Measurements from ENCODE around the gene PYY. TPM values are rescaled to one million over a fixed set of nuclear protein-coding genes. Genes with fewer than 3 reads are reported as not detected.

PYY gene
- 0.40 TPM in 1 of 2 replicates, not detected in the other for total RNA-seq (ENCODE audit: low replicate concordance)

DNA sequence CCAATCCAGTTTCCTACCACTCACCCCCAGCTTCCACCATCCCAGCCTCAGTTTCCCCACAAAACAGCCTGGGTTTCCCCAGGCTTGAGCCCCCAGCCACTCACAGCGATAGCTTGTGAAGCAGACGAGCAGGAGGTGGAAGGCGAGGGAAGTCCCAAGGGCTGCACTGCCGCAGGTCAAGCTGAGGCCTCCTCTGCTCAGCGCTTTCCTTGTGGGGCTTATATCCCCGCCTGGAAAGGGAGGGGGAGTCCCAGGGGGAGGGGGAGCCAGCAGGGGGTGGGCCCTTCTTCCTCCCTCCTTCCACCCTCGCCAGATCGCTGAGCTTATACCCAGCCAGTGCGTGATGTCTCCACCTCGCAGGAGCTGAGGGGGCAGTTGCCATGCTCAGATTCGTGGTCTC, at the start of gene PYY:
Gene PYY (minus strand): TSS at position 195 of the 400 bp plus-strand sequence. CDS start 457 bp downstream, outside the sequence.
- Mint-ChIP-seq H3K4me1 (peaks cover 10% of the 10 kb centered on the region), H3K27me3 (ENCODE audit: insufficient read depth, low read depth) (peaks cover 58% of the 10 kb centered on the region), H3K36me3 (no peaks in the 10 kb centered on the region), H3K9me3 (no peaks in the 10 kb centered on the region), H3K27ac (no peak within 1 kb of the TSS), H3K4me3 (peak within 1 kb of the TSS; percentile 79)
- peak; percentile 38 for DNase-seq (ENCODE audit: low spot score)
- no peaks in the 10 kb centered on the region for H4K20me1 ChIP-seq (ENCODE audit: low read depth)
- H3K4me1 ChIP-seq: no peaks in the 10 kb centered on the region
- H3K27ac ChIP-seq: no peak within 1 kb of the TSS
- peak within 1 kb of the TSS; percentile 72 for H3K4me2 ChIP-seq
- H3F3A ChIP-seq (ENCODE audit: low read depth): peaks cover 27% of the 10 kb centered on the region
- peak within 1 kb of the TSS; percentile 53 for H3K4me3 ChIP-seq
- peak within 1 kb of the TSS; percentile 88 for H2AFZ ChIP-seq (replicated peaks)
- no peaks in the 10 kb centered on the region for H3K9me3 ChIP-seq (ENCODE audit: low read depth)
- no peaks in the 10 kb centered on the region for H3K79me2 ChIP-seq (ENCODE audit: low read depth)
- H3K27me3 ChIP-seq: peaks cover 62% of the 10 kb centered on the region
- no peaks in the 10 kb centered on the region for H3K36me3 ChIP-seq
- TF ChIP-seq EZH2phosphoT487 (IDR thresholded peaks at IDR 0.05) (no peak), EZH2 (IDR thresholded peaks at IDR 0.05) (no peak)
- TF ChIP-seq, protein P1, sequence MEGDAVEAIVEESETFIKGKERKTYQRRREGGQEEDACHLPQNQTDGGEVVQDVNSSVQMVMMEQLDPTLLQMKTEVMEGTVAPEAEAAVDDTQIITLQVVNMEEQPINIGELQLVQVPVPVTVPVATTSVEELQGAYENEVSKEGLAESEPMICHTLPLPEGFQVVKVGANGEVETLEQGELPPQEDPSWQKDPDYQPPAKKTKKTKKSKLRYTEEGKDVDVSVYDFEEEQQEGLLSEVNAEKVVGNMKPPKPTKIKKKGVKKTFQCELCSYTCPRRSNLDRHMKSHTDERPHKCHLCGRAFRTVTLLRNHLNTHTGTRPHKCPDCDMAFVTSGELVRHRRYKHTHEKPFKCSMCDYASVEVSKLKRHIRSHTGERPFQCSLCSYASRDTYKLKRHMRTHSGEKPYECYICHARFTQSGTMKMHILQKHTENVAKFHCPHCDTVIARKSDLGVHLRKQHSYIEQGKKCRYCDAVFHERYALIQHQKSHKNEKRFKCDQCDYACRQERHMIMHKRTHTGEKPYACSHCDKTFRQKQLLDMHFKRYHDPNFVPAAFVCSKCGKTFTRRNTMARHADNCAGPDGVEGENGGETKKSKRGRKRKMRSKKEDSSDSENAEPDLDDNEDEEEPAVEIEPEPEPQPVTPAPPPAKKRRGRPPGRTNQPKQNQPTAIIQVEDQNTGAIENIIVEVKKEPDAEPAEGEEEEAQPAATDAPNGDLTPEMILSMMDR (IDR thresholded peaks at IDR 0.05): no peak
- no peak within 1 kb of the TSS for H3K9ac ChIP-seq

DNA sequence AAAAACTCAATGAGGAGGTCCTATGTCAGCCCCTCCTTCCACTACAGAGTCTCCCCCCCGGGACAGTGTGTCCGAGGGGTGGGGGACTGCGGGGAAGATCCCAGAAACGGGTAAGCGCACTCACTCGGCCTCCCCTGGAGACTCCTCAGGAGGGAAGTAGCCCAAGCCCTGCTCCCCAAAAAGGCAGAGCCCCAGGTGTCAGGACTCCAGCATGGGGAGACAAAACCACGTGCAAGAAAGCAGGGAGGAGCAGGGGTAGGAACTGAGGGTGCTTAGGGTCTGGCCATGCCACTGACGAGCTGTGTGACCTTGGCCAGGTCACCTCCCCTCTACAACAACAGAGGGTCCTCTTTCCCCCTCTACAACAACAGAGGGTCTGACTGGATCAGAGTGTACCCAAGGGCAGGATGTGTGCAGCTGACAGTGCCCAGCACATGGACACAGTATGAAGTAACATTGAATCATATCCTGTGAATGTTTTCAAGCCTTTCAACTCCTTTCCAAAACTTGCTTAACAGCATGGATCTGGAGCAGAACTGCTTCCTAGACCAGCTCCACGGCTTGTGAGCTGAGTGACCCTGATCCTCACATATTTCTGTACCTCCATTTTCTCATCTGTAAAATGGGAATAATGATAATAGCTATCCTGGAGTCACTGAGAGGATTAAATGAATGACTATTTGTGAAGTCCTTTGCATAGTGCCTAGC, 48.6 kb upstream of the PYY start:
- Histone ChIP-seq H2AFZ (replicated peaks) (no peak overlapping the region), H3F3A (ENCODE audit: low read depth) (peaks cover 23% of the 10 kb centered on the region), H3K9me3 (ENCODE audit: low read depth) (no peaks in the 10 kb centered on the region), H3K27ac (no peak overlapping the region), H3K79me2 (ENCODE audit: low read depth) (no peaks in the 10 kb centered on the region), H4K20me1 (ENCODE audit: low read depth) (peaks cover 15% of the 10 kb centered on the region), H3K36me3 (no peaks in the 10 kb centered on the region), H3K9ac (no peak overlapping the region), H3K4me3 (no peak overlapping the region), H3K27me3 (peaks cover 45% of the 10 kb centered on the region), H3K4me1 (peaks cover 11% of the 10 kb centered on the region), H3K4me2 (no peak overlapping the region)
- Mint-ChIP-seq H3K4me1 (peaks cover 14% of the 10 kb centered on the region), H3K27me3 (ENCODE audit: insufficient read depth, low read depth) (peaks cover 32% of the 10 kb centered on the region), H3K4me3 (no peak overlapping the region), H3K36me3 (no peaks in the 10 kb centered on the region), H3K27ac (no peak overlapping the region), H3K9me3 (no peaks in the 10 kb centered on the region)
- TF ChIP-seq, protein P1 (IDR thresholded peaks at IDR 0.05): no peak
- TF ChIP-seq EZH2 (IDR thresholded peaks at IDR 0.05) (no peak), EZH2phosphoT487 (IDR thresholded peaks at IDR 0.05) (no peak)
- DNase-seq (ENCODE audit: low spot score): no peak

DNA sequence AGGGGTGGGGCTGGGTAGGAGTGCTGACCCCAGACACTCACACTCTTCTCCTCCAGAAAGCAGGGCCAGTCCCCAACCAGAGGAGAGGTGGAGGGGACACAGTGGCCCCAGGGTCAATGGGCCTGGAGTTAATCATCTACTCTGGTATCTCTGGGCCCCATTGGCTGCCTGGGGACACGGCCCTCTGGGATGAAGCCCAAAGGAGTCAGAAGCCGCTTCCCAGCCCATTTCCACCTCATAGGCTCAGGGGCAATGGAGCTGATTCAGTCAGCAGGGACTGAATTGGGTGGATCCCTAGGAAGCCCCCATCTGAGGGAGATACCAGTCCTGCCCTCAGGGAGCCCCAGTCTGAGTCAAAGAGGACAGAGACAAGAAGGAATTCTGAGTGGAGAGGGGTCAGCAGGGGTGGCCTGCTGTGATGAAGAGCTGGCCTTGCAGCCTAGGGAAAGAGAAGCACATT, 47.8 kb upstream of the PYY start:
- peaks cover 17% of the 10 kb centered on the region for H3F3A ChIP-seq (ENCODE audit: low read depth)
- Mint-ChIP-seq H3K36me3 (no peaks in the 10 kb centered on the region), H3K4me3 (no peak overlapping the region), H3K4me1 (peaks cover 14% of the 10 kb centered on the region), H3K9me3 (no peaks in the 10 kb centered on the region), H3K27ac (peak overlapping the region; percentile 32), H3K27me3 (ENCODE audit: insufficient read depth, low read depth) (peaks cover 30% of the 10 kb centered on the region)
- H3K4me3 ChIP-seq: no peak overlapping the region
- peaks cover 43% of the 10 kb centered on the region for H3K27me3 ChIP-seq
- H3K4me1 ChIP-seq: peaks cover 11% of the 10 kb centered on the region
- no peak for DNase-seq (ENCODE audit: low spot score)
- H3K9me3 ChIP-seq (ENCODE audit: low read depth): no peaks in the 10 kb centered on the region
- no peaks in the 10 kb centered on the region for H3K36me3 ChIP-seq
- no peak for TF ChIP-seq EZH2phosphoT487 (IDR thresholded peaks at IDR 0.05)
- TF ChIP-seq EZH2 (IDR thresholded peaks at IDR 0.05): no peak
- H3K4me2 ChIP-seq: no peak overlapping the region
- H3K79me2 ChIP-seq (ENCODE audit: low read depth): no peaks in the 10 kb centered on the region
- no peak overlapping the region for H3K27ac ChIP-seq
- H3K9ac ChIP-seq: no peak overlapping the region
- H4K20me1 ChIP-seq (ENCODE audit: low read depth): peaks cover 15% of the 10 kb centered on the region
- no peak overlapping the region for H2AFZ ChIP-seq (replicated peaks)

All from neural progenitor cell (in vitro differentiated cells).